Measurements from ENCODE around the gene FAT3. TPM values are rescaled to one million over a fixed set of nuclear protein-coding genes. Genes with fewer than 3 reads are reported as not detected.

The FAT3 gene
- polyA plus RNA-seq (2013, experiment 1 of 2), result 3.4 TPM
- 2.8 TPM for polyA plus RNA-seq (2013, experiment 2 of 2)

GRCh38 chr11:92224407-92225124 is at the start of gene FAT3:
Gene FAT3 (plus strand): TSS chr11:92224818. CDS start chr11:92352113, 127,295 bp downstream.
- Histone ChIP-seq H3K36me3 (ENCODE audit: control insufficient read depth, insufficient read depth, low read length) (no peaks in the 10 kb centered on the region), H3K9me3 (ENCODE audit: control insufficient read depth, low read length) (no peaks in the 10 kb centered on the region), H3K4me3 (ENCODE audit: extremely low read depth, insufficient read depth, low read length, poor library complexity, severe bottlenecking) (peak within 1 kb of the TSS; percentile 61), H3K4me1 (ENCODE audit: control insufficient read depth, insufficient read depth, low read length, poor library complexity, severe bottlenecking) (peaks cover 17% of the 10 kb centered on the region), H3K27ac (ENCODE audit: low read depth, low read length, severe bottlenecking) (peak within 1 kb of the TSS; percentile 41)
- WGBS, 2 experiments (ENCODE audit: insufficient coverage in 2 of 2), result 0% methylated on average over 38 to 60 of the region's 82 CpGs

- Histone ChIP-seq H3K27ac (ENCODE audit: low read depth, low read length, severe bottlenecking) (no peak overlapping the region), H3K9me3 (ENCODE audit: control insufficient read depth, low read length) (no peaks in the 10 kb centered on the region), H3K4me3 (ENCODE audit: extremely low read depth, insufficient read depth, low read length, poor library complexity, severe bottlenecking) (no peak overlapping the region), H3K36me3 (ENCODE audit: control insufficient read depth, insufficient read depth, low read length) (no peaks in the 10 kb centered on the region), H3K4me1 (ENCODE audit: control insufficient read depth, insufficient read depth, low read length, poor library complexity, severe bottlenecking) (no peaks in the 10 kb centered on the region)
- WGBS, 2 experiments (ENCODE audit: insufficient coverage in 2 of 2), result 100% methylated on average over 1 of the region's 2 CpGs; no CpG with 5 or more reads in 1 of the 2 experiments
These were observed 45.5 kb upstream of the FAT3 start for GRCh38 chr11:92179017-92179670.

- Histone ChIP-seq H3K4me3 (ENCODE audit: extremely low read depth, insufficient read depth, low read length, poor library complexity, severe bottlenecking) (no peak overlapping the region), H3K27ac (ENCODE audit: low read depth, low read length, severe bottlenecking) (no peak overlapping the region), H3K4me1 (ENCODE audit: control insufficient read depth, insufficient read depth, low read length, poor library complexity, severe bottlenecking) (no peaks in the 10 kb centered on the region)
These were observed 44.4 kb upstream of the FAT3 start for GRCh38 chr11:92180226-92180625.

GRCh38 chr11:92180664-92181251 is 43.9 kb upstream of the FAT3 start:
- Histone ChIP-seq H3K9me3 (ENCODE audit: control insufficient read depth, low read length) (no peaks in the 10 kb centered on the region), H3K4me1 (ENCODE audit: control insufficient read depth, insufficient read depth, low read length, poor library complexity, severe bottlenecking) (no peaks in the 10 kb centered on the region), H3K4me3 (ENCODE audit: extremely low read depth, insufficient read depth, low read length, poor library complexity, severe bottlenecking) (no peak overlapping the region), H3K27ac (ENCODE audit: low read depth, low read length, severe bottlenecking) (no peak overlapping the region), H3K36me3 (ENCODE audit: control insufficient read depth, insufficient read depth, low read length) (no peaks in the 10 kb centered on the region)
- WGBS, 2 experiments (ENCODE audit: insufficient coverage in 2 of 2), result 79 to 86% methylated on average over 2 to 4 of the region's 5 CpGs

More at GRCh38 chr11:92180226-92180625, 44.4 kb upstream of the FAT3 start:
- Histone ChIP-seq H3K36me3 (ENCODE audit: control insufficient read depth, insufficient read depth, low read length) (no peaks in the 10 kb centered on the region), H3K9me3 (ENCODE audit: control insufficient read depth, low read length) (no peaks in the 10 kb centered on the region)

GRCh38 chr11:92190535-92191206 is 33.9 kb upstream of the FAT3 start:
- Histone ChIP-seq H3K27ac (ENCODE audit: low read depth, low read length, severe bottlenecking) (no peak overlapping the region), H3K4me3 (ENCODE audit: extremely low read depth, insufficient read depth, low read length, poor library complexity, severe bottlenecking) (no peak overlapping the region), H3K36me3 (ENCODE audit: control insufficient read depth, insufficient read depth, low read length) (no peaks in the 10 kb centered on the region), H3K4me1 (ENCODE audit: control insufficient read depth, insufficient read depth, low read length, poor library complexity, severe bottlenecking) (no peaks in the 10 kb centered on the region), H3K9me3 (ENCODE audit: control insufficient read depth, low read length) (no peaks in the 10 kb centered on the region)
- WGBS, 2 experiments (ENCODE audit: insufficient coverage in 2 of 2), result no CpG with 5 or more reads among the region's 2 CpGs

GRCh38 chr11:92192141-92192540 is 32.5 kb upstream of the FAT3 start:
- no peaks in the 10 kb centered on the region for H3K36me3 ChIP-seq (ENCODE audit: control insufficient read depth, insufficient read depth, low read length)
- H3K9me3 ChIP-seq (ENCODE audit: control insufficient read depth, low read length), result no peaks in the 10 kb centered on the region
- no peak overlapping the region for H3K4me3 ChIP-seq (ENCODE audit: extremely low read depth, insufficient read depth, low read length, poor library complexity, severe bottlenecking)
- no peak overlapping the region for H3K27ac ChIP-seq (ENCODE audit: low read depth, low read length, severe bottlenecking)
- no peaks in the 10 kb centered on the region for H3K4me1 ChIP-seq (ENCODE audit: control insufficient read depth, insufficient read depth, low read length, poor library complexity, severe bottlenecking)

- Histone ChIP-seq H3K4me1 (ENCODE audit: control insufficient read depth, insufficient read depth, low read length, poor library complexity, severe bottlenecking) (no peaks in the 10 kb centered on the region), H3K27ac (ENCODE audit: low read depth, low read length, severe bottlenecking) (no peak overlapping the region), H3K9me3 (ENCODE audit: control insufficient read depth, low read length) (no peaks in the 10 kb centered on the region)
These were observed 26.4 kb upstream of the FAT3 start for GRCh38 chr11:92198268-92198667.

GRCh38 chr11:92199991-92200390 is 24.6 kb upstream of the FAT3 start:
- Histone ChIP-seq H3K9me3 (ENCODE audit: control insufficient read depth, low read length) (no peaks in the 10 kb centered on the region), H3K27ac (ENCODE audit: low read depth, low read length, severe bottlenecking) (no peak overlapping the region), H3K4me1 (ENCODE audit: control insufficient read depth, insufficient read depth, low read length, poor library complexity, severe bottlenecking) (no peaks in the 10 kb centered on the region), H3K4me3 (ENCODE audit: extremely low read depth, insufficient read depth, low read length, poor library complexity, severe bottlenecking) (no peak overlapping the region), H3K36me3 (ENCODE audit: control insufficient read depth, insufficient read depth, low read length) (no peaks in the 10 kb centered on the region)
- 84 to 89% methylated on average over 3 of the region's 3 CpGs for WGBS, 2 experiments (ENCODE audit: insufficient coverage in 2 of 2)

More at GRCh38 chr11:92198268-92198667, 26.4 kb upstream of the FAT3 start:
- no peak overlapping the region for H3K4me3 ChIP-seq (ENCODE audit: extremely low read depth, insufficient read depth, low read length, poor library complexity, severe bottlenecking)
- H3K36me3 ChIP-seq (ENCODE audit: control insufficient read depth, insufficient read depth, low read length), result no peaks in the 10 kb centered on the region
- WGBS, 2 experiments (ENCODE audit: insufficient coverage in 2 of 2), result no CpG with 5 or more reads among the region's 1 CpG

- H3K4me3 ChIP-seq (ENCODE audit: extremely low read depth, insufficient read depth, low read length, poor library complexity, severe bottlenecking), result no peak overlapping the region
- no peaks in the 10 kb centered on the region for H3K36me3 ChIP-seq (ENCODE audit: control insufficient read depth, insufficient read depth, low read length)
- WGBS, 2 experiments (ENCODE audit: insufficient coverage in 2 of 2), result 0% methylated on average over 1 of the region's 2 CpGs; no CpG with 5 or more reads in 1 of the 2 experiments
- no peaks in the 10 kb centered on the region for H3K4me1 ChIP-seq (ENCODE audit: control insufficient read depth, insufficient read depth, low read length, poor library complexity, severe bottlenecking)
- H3K27ac ChIP-seq (ENCODE audit: low read depth, low read length, severe bottlenecking), result no peak overlapping the region
- H3K9me3 ChIP-seq (ENCODE audit: control insufficient read depth, low read length), result no peaks in the 10 kb centered on the region
These were observed 19.9 kb upstream of the FAT3 start for GRCh38 chr11:92204731-92205130.

- 100% methylated on average over 2 of the region's 2 CpGs for WGBS, 2 experiments (ENCODE audit: insufficient coverage in 2 of 2)
These were observed 18.2 kb upstream of the FAT3 start for GRCh38 chr11:92206441-92206840.

More at GRCh38 chr11:92206441-92206840, 18.2 kb upstream of the FAT3 start:
- H3K4me3 ChIP-seq (ENCODE audit: extremely low read depth, insufficient read depth, low read length, poor library complexity, severe bottlenecking), result no peak overlapping the region
- no peaks in the 10 kb centered on the region for H3K4me1 ChIP-seq (ENCODE audit: control insufficient read depth, insufficient read depth, low read length, poor library complexity, severe bottlenecking)
- no peaks in the 10 kb centered on the region for H3K9me3 ChIP-seq (ENCODE audit: control insufficient read depth, low read length)
- H3K36me3 ChIP-seq (ENCODE audit: control insufficient read depth, insufficient read depth, low read length), result no peaks in the 10 kb centered on the region
- no peak overlapping the region for H3K27ac ChIP-seq (ENCODE audit: low read depth, low read length, severe bottlenecking)
